ENCODE data around the gene ZNF423. TPM values are rescaled to one million over a fixed set of nuclear protein-coding genes. Genes with fewer than 3 reads are reported as not detected.

ZNF423 gene
- polyA plus RNA-seq, 1 of the 3 experiments (the other 2 are of a cell fraction) = 1.2 TPM

DNA sequence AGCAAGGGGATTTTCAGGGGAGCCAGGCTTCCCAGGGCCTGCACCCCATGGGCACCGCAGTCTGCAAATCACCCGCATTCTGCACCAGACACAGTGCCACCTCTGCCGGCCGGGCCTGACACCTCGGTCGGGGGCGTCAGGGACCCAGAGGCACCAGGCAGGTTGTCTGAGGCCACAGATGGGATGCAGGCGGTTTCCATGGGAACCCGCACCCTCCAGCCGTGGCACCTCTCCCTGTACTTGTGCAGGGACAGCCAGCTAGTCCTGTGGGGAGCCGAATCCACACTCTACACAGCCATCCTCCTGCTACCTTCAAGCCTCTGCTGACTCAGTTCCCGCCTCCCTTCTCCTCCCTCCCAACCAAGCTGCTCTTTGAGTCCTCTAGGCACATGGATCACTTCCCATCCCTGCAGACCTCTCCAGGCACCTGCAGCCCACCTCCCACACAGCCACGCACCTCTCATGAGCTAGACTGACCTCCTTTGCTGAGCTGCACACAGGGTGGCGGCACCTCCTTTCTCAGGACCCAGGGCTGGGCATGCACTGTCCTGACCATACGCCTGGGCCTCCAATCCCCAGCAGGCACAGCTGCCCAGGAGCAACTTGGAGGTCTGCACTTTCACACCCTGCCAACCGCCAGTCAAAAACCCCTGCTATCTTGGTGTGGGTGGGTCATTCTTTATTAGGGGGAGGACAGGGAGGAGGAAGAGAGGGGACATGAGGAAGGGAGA, 362.9 kb downstream of the ZNF423 start (continued):
- TF ChIP-seq FOXJ3 (CRISPR knock-in tag; IDR thresholded peaks at IDR 0.05) = no peak
- no peak for TF ChIP-seq ELF1 (IDR thresholded peaks at IDR 0.05)

DNA sequence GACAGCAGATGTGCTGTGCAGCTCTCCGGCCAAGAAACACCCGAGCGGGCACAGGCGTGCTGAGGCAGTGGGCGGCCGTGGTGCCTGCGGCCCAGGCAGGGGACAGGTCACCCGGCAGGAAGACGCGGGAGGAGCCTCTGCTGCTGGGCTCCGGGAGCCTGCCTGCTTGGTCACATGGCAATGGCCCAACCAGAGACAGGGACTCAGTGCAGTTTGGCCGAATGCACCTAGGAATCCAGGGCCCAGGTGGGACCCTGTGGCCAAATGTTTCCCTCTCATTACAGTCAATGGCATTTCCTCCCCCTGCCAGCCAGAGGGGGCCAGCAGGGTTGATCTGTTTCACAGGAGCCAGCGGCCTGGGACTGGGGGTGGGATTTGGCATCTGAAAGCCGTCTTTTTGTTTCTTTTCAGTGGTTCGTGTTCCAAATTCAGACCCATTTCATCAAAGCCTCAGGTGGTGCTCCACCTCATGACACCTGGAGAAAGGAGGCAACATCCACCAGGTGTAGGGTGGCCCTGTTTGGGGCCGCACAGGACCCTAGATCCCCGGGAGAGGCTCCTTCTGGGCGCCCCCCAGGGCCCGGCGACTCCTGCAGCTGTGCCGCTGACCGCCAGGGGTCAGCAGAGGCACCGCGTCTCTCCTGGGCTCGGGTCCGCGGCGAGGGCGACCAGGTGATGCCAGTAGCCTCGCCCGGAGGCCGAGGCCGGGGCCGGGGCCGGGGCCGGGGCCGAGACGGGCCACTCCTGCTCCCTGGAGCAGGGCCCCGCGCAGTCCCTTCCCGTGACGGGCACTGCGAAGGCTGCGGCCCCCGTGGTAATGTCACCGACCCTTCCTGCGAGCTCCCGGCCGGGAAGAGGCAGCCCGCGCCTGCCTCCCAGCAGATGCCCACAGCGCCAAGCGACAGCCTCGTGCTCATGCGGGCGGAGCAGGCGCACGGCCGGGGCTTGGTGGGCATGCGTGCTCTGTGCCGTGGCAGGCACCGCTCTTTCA, 363.8 kb downstream of the ZNF423 start:
- H3K27me3 ChIP-seq (ENCODE audit: insufficient read depth) = no peaks in the 10 kb centered on the region
- POLR2A ChIA-PET = no interaction called here
- H3K79me2 ChIP-seq (ENCODE audit: insufficient read depth) = no peaks in the 10 kb centered on the region
- no peaks in the 10 kb centered on the region for H3F3A ChIP-seq (replicated peaks; ENCODE audit: insufficient read depth)
- 49% methylated on average over 34 of the region's 62 CpGs for WGBS (ENCODE audit: low lambda C conversion rate)
- no peaks in the 10 kb centered on the region for H3K36me3 ChIP-seq (replicated peaks in 1 of 2; ENCODE audit: control insufficient read depth in 1 of 2, insufficient read depth in 2 of 2, low read length in 1 of 2)
- no peak overlapping the region for H3K4me2 ChIP-seq
- TF ChIP-seq RAD21 (IDR thresholded peaks at IDR 0.05; ENCODE audit: low read length) (peak; percentile 61), GABPA (IDR thresholded peaks at IDR 0.05; ENCODE audit: low read depth) (no peak), EZH2phosphoT487 (IDR thresholded peaks at IDR 0.05; ENCODE audit: borderline replicate concordance, low read depth) (no peak), SMC3 (IDR thresholded peaks at IDR 0.05; ENCODE audit: low read depth, low read length) (peak; percentile 64)
- TF ChIP-seq, protein P1, sequence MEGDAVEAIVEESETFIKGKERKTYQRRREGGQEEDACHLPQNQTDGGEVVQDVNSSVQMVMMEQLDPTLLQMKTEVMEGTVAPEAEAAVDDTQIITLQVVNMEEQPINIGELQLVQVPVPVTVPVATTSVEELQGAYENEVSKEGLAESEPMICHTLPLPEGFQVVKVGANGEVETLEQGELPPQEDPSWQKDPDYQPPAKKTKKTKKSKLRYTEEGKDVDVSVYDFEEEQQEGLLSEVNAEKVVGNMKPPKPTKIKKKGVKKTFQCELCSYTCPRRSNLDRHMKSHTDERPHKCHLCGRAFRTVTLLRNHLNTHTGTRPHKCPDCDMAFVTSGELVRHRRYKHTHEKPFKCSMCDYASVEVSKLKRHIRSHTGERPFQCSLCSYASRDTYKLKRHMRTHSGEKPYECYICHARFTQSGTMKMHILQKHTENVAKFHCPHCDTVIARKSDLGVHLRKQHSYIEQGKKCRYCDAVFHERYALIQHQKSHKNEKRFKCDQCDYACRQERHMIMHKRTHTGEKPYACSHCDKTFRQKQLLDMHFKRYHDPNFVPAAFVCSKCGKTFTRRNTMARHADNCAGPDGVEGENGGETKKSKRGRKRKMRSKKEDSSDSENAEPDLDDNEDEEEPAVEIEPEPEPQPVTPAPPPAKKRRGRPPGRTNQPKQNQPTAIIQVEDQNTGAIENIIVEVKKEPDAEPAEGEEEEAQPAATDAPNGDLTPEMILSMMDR (IDR thresholded peaks at IDR 0.05) = peak; percentile 84
- H3K4me1 ChIP-seq (ENCODE audit: control insufficient read depth in 1 of 2, insufficient read depth in 2 of 2, low read depth in 1 of 2, low read length in 1 of 2) = peaks cover 0 to 23% of the 10 kb centered on the region in 2 experiments; a peak in 1 of 4 replicates
- H3K9me2 ChIP-seq = no peaks in the 10 kb centered on the region
- H3K9ac ChIP-seq = no peak overlapping the region
- H4K20me1 ChIP-seq (ENCODE audit: insufficient read depth) = no peaks in the 10 kb centered on the region
- peak; percentile 94 for DNase-seq
- CTCF ChIA-PET = interaction anchor here (0.6 to 3.8 kb wide), 42 partner anchors 9 to 1265 kb away, joined by 3 to 30 read pairs (median 4); no protein-coding TSS in a partner anchor
- no peaks in the 10 kb centered on the region for H3K9me3 ChIP-seq
- no peak overlapping the region for H2AFZ ChIP-seq (ENCODE audit: low read depth)
- no peak overlapping the region; a peak in 1 of 4 replicates for H3K27ac ChIP-seq (ENCODE audit: low read depth in 2 of 2, low read length in 1 of 2)
- peak overlapping the region in 1 of 2 experiments; percentile 26; a peak in 1 of 4 replicates for H3K4me3 ChIP-seq (ENCODE audit: low read depth in 2 of 2, low read length in 1 of 2)

DNA sequence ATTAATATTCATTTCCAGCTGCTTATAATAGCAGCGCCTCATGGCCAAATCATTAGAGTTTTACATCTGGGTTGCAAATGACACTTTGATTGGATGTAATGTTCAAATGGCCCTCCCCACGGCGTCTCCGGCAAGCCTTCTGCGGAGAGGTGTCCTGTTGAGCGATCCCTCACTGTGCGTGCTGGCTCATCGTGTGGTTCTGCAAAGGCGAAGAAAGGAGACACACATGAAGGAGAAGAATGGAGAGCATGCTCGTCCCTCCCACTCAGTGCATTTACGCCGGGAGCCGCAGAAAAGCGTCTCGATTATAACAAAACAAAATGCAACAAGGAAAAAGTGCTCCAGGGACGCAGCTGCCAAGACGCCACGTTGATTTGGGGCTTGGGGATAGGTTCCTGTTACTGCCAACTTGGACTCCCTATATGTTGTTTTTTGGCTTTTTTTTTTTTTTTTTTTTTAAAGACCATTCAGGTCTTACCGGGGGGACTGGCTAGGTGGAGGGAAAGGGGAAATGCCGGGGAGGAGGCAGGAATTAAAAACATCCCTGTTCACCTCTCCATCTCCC, 364.7 kb downstream of the ZNF423 start:
- POLR2A ChIA-PET = no interaction called here
- H2AFZ ChIP-seq (ENCODE audit: low read depth) = no peak overlapping the region
- no peaks in the 10 kb centered on the region for H3K9me3 ChIP-seq
- H3K79me2 ChIP-seq (ENCODE audit: insufficient read depth) = no peaks in the 10 kb centered on the region
- H3K27ac ChIP-seq (ENCODE audit: low read depth in 2 of 2, low read length in 1 of 2) = no peak overlapping the region; a peak in 1 of 4 replicates
- CTCF ChIA-PET = interaction anchor here (0.7 to 3.8 kb wide), 9 partner anchors 8 to 83 kb away, joined by 3 to 30 read pairs (median 6); no protein-coding TSS in a partner anchor
- H3K9me2 ChIP-seq = no peaks in the 10 kb centered on the region
- TF ChIP-seq, protein P2, sequence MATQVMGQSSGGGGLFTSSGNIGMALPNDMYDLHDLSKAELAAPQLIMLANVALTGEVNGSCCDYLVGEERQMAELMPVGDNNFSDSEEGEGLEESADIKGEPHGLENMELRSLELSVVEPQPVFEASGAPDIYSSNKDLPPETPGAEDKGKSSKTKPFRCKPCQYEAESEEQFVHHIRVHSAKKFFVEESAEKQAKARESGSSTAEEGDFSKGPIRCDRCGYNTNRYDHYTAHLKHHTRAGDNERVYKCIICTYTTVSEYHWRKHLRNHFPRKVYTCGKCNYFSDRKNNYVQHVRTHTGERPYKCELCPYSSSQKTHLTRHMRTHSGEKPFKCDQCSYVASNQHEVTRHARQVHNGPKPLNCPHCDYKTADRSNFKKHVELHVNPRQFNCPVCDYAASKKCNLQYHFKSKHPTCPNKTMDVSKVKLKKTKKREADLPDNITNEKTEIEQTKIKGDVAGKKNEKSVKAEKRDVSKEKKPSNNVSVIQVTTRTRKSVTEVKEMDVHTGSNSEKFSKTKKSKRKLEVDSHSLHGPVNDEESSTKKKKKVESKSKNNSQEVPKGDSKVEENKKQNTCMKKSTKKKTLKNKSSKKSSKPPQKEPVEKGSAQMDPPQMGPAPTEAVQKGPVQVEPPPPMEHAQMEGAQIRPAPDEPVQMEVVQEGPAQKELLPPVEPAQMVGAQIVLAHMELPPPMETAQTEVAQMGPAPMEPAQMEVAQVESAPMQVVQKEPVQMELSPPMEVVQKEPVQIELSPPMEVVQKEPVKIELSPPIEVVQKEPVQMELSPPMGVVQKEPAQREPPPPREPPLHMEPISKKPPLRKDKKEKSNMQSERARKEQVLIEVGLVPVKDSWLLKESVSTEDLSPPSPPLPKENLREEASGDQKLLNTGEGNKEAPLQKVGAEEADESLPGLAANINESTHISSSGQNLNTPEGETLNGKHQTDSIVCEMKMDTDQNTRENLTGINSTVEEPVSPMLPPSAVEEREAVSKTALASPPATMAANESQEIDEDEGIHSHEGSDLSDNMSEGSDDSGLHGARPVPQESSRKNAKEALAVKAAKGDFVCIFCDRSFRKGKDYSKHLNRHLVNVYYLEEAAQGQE (IDR thresholded peaks at IDR 0.05; ENCODE audit: low read depth, low read length) = no peak
- TF ChIP-seq TAF1 (IDR thresholded peaks at IDR 0.05; ENCODE audit: borderline replicate concordance, low read depth, low read length) (no peak), RAD21 (IDR thresholded peaks at IDR 0.05; ENCODE audit: low read length) (no peak)
- H3K4me3 ChIP-seq (ENCODE audit: low read depth in 2 of 2, low read length in 1 of 2) = no peak overlapping the region
- H3K4me2 ChIP-seq = no peak overlapping the region
- peaks cover 0 to 23% of the 10 kb centered on the region in 2 experiments; a peak in 1 of 4 replicates for H3K4me1 ChIP-seq (ENCODE audit: control insufficient read depth in 1 of 2, insufficient read depth in 2 of 2, low read depth in 1 of 2, low read length in 1 of 2)
- no peaks in the 10 kb centered on the region for H3K36me3 ChIP-seq (replicated peaks in 1 of 2; ENCODE audit: control insufficient read depth in 1 of 2, insufficient read depth in 2 of 2, low read length in 1 of 2)
- no peaks in the 10 kb centered on the region for H3F3A ChIP-seq (replicated peaks; ENCODE audit: insufficient read depth)
- H3K9ac ChIP-seq = no peak overlapping the region
- DNase-seq = no peak
- 84% methylated on average over 20 of the region's 20 CpGs for WGBS (ENCODE audit: low lambda C conversion rate)
- H4K20me1 ChIP-seq (ENCODE audit: insufficient read depth) = no peaks in the 10 kb centered on the region
- no peaks in the 10 kb centered on the region for H3K27me3 ChIP-seq (ENCODE audit: insufficient read depth)
